Measurements from ENCODE around the gene ADM.

ADM gene

GRCh38 chr11:10302359-10302743 lies 2.5 kb upstream of the ADM start:
- Histone ChIP-seq H3K79me1 (ENCODE audit: low read length) (no peaks in the 10 kb centered on the region), H3K4me3 (ENCODE audit: low read length) (peak overlapping the region; percentile 4), H2BK5ac (ENCODE audit: low read length) (no peak overlapping the region), H2AK5ac (ENCODE audit: low read length) (no peak overlapping the region), H4K5ac (ENCODE audit: low read length) (no peak overlapping the region), H3K4me1 (ENCODE audit: control insufficient read depth, low read depth, low read length) (peaks cover 2% of the 10 kb centered on the region), H3K27ac (ENCODE audit: low read depth, low read length) (peak overlapping the region; percentile 34), H3K9ac (ENCODE audit: low read length) (peak overlapping the region; percentile 81), H3K36me3 (ENCODE audit: control insufficient read depth, insufficient read depth, low read length) (no peaks in the 10 kb centered on the region), H2BK15ac (replicated peaks; ENCODE audit: low read depth) (no peak overlapping the region), H3K4ac (ENCODE audit: low read depth, low read length) (no peak overlapping the region), H3K18ac (ENCODE audit: low read length) (peak overlapping the region; percentile 75), H3K56ac (ENCODE audit: low read length) (peak overlapping the region; percentile 92), H3K4me2 (ENCODE audit: low read length) (peak overlapping the region; percentile 91), H3K27me3 (ENCODE audit: insufficient read depth, low read length, poor library complexity) (no peaks in the 10 kb centered on the region), H2BK120ac (ENCODE audit: low read depth, low read length) (no peak overlapping the region), H3K79me2 (ENCODE audit: control insufficient read depth, insufficient read depth, low read length) (peaks cover 21% of the 10 kb centered on the region), H3K23ac (ENCODE audit: low read length) (peak overlapping the region; percentile 24), H4K8ac (ENCODE audit: low read depth, low read length) (no peak overlapping the region)
- peak; percentile 36 for DNase-seq
- WGBS (ENCODE audit: extremely low coverage, insufficient coverage, low lambda C conversion rate): no CpG with 5 or more reads among the region's 10 CpGs

GRCh38 chr11:10302744-10303557 lies 1.9 kb upstream of the ADM start:
- Histone ChIP-seq H2BK120ac (ENCODE audit: low read depth, low read length) (no peak overlapping the region), H3K9ac (ENCODE audit: low read length) (peak overlapping the region; percentile 81), H3K4ac (ENCODE audit: low read depth, low read length) (peak overlapping the region; percentile 73), H3K4me2 (ENCODE audit: low read length) (peak overlapping the region; percentile 91), H3K18ac (ENCODE audit: low read length) (peak overlapping the region; percentile 75), H3K79me1 (ENCODE audit: low read length) (no peaks in the 10 kb centered on the region), H2AK5ac (ENCODE audit: low read length) (no peak overlapping the region), H3K4me3 (ENCODE audit: low read length) (peak overlapping the region; percentile 4), H3K56ac (ENCODE audit: low read length) (peak overlapping the region; percentile 92), H2BK5ac (ENCODE audit: low read length) (peak overlapping the region; percentile 66), H3K27me3 (ENCODE audit: insufficient read depth, low read length, poor library complexity) (no peaks in the 10 kb centered on the region), H2BK15ac (replicated peaks; ENCODE audit: low read depth) (no peak overlapping the region), H3K36me3 (ENCODE audit: control insufficient read depth, insufficient read depth, low read length) (no peaks in the 10 kb centered on the region), H3K79me2 (ENCODE audit: control insufficient read depth, insufficient read depth, low read length) (peaks cover 21% of the 10 kb centered on the region), H4K8ac (ENCODE audit: low read depth, low read length) (no peak overlapping the region), H4K5ac (ENCODE audit: low read length) (no peak overlapping the region), H3K23ac (ENCODE audit: low read length) (peak overlapping the region; percentile 99), H3K27ac (ENCODE audit: low read depth, low read length) (peak overlapping the region; percentile 55), H3K4me1 (ENCODE audit: control insufficient read depth, low read depth, low read length) (peaks cover 2% of the 10 kb centered on the region)
- no CpG with 5 or more reads among the region's 56 CpGs for WGBS (ENCODE audit: extremely low coverage, insufficient coverage, low lambda C conversion rate)
- DNase-seq: peak; percentile 72

GRCh38 chr11:10303558-10304363 lies 1.1 kb upstream of the ADM start:
- peak overlapping the region; percentile 4 for H3K4me3 ChIP-seq (ENCODE audit: low read length)
- H2BK120ac ChIP-seq (ENCODE audit: low read depth, low read length): no peak overlapping the region
- H3K27ac ChIP-seq (ENCODE audit: low read depth, low read length): peak overlapping the region; percentile 55
- H3K27me3 ChIP-seq (ENCODE audit: insufficient read depth, low read length, poor library complexity): no peaks in the 10 kb centered on the region
- H3K4me2 ChIP-seq (ENCODE audit: low read length): peak overlapping the region; percentile 91
- no CpG with 5 or more reads among the region's 29 CpGs for WGBS (ENCODE audit: extremely low coverage, insufficient coverage, low lambda C conversion rate)
- H3K9ac ChIP-seq (ENCODE audit: low read length): peak overlapping the region; percentile 81
- peaks cover 7% of the 10 kb centered on the region for H3K4me1 ChIP-seq (ENCODE audit: control insufficient read depth, low read depth, low read length)
- H3K4ac ChIP-seq (ENCODE audit: low read depth, low read length): peak overlapping the region; percentile 73
- no peak overlapping the region for H2BK15ac ChIP-seq (replicated peaks; ENCODE audit: low read depth)
- peak; percentile 93 for DNase-seq
- H3K18ac ChIP-seq (ENCODE audit: low read length): peak overlapping the region; percentile 75
- H3K23ac ChIP-seq (ENCODE audit: low read length): peak overlapping the region; percentile 99
- no peaks in the 10 kb centered on the region for H3K36me3 ChIP-seq (ENCODE audit: control insufficient read depth, insufficient read depth, low read length)
- H3K79me1 ChIP-seq (ENCODE audit: low read length): no peaks in the 10 kb centered on the region
- H4K5ac ChIP-seq (ENCODE audit: low read length): no peak overlapping the region
- peak overlapping the region; percentile 92 for H3K56ac ChIP-seq (ENCODE audit: low read length)
- peaks cover 21% of the 10 kb centered on the region for H3K79me2 ChIP-seq (ENCODE audit: control insufficient read depth, insufficient read depth, low read length)
- no peak overlapping the region for H4K8ac ChIP-seq (ENCODE audit: low read depth, low read length)
- no peak overlapping the region for H2AK5ac ChIP-seq (ENCODE audit: low read length)
- H2BK5ac ChIP-seq (ENCODE audit: low read length): peak overlapping the region; percentile 66

GRCh38 chr11:10305262-10305963 lies 540 bp downstream of the ADM start:
- H2AK5ac ChIP-seq (ENCODE audit: low read length): no peak overlapping the region
- peaks cover 15% of the 10 kb centered on the region for H3K4me1 ChIP-seq (ENCODE audit: control insufficient read depth, low read depth, low read length)
- H3K4me3 ChIP-seq (ENCODE audit: low read length): peak overlapping the region; percentile 30
- no peak overlapping the region for H2BK120ac ChIP-seq (ENCODE audit: low read depth, low read length)
- H3K79me2 ChIP-seq (ENCODE audit: control insufficient read depth, insufficient read depth, low read length): peaks cover 21% of the 10 kb centered on the region
- DNase-seq: peak; percentile 59
- no peaks in the 10 kb centered on the region for H3K79me1 ChIP-seq (ENCODE audit: low read length)
- no CpG with 5 or more reads among the region's 51 CpGs for WGBS (ENCODE audit: extremely low coverage, insufficient coverage, low lambda C conversion rate)
- H3K18ac ChIP-seq (ENCODE audit: low read length): peak overlapping the region; percentile 82
- H2BK15ac ChIP-seq (replicated peaks; ENCODE audit: low read depth): no peak overlapping the region
- H3K4me2 ChIP-seq (ENCODE audit: low read length): peak overlapping the region; percentile 51
- H3K4ac ChIP-seq (ENCODE audit: low read depth, low read length): peak overlapping the region; percentile 18
- peak overlapping the region; percentile 7 for H3K23ac ChIP-seq (ENCODE audit: low read length)
- no peaks in the 10 kb centered on the region for H3K36me3 ChIP-seq (ENCODE audit: control insufficient read depth, insufficient read depth, low read length)
- H3K27me3 ChIP-seq (ENCODE audit: insufficient read depth, low read length, poor library complexity): no peaks in the 10 kb centered on the region
- H3K56ac ChIP-seq (ENCODE audit: low read length): peak overlapping the region; percentile 88
- peak overlapping the region; percentile 66 for H3K27ac ChIP-seq (ENCODE audit: low read depth, low read length)
- no peak overlapping the region for H4K8ac ChIP-seq (ENCODE audit: low read depth, low read length)
- peak overlapping the region; percentile 73 for H3K9ac ChIP-seq (ENCODE audit: low read length)
- peak overlapping the region; percentile 61 for H2BK5ac ChIP-seq (ENCODE audit: low read length)
- no peak overlapping the region for H4K5ac ChIP-seq (ENCODE audit: low read length)

- Histone ChIP-seq H3K27ac (ENCODE audit: low read depth, low read length) (peak overlapping the region; percentile 66), H3K4ac (ENCODE audit: low read depth, low read length) (no peak overlapping the region), H2BK120ac (ENCODE audit: low read depth, low read length) (no peak overlapping the region), H2BK15ac (replicated peaks; ENCODE audit: low read depth) (no peak overlapping the region), H3K9ac (ENCODE audit: low read length) (peak overlapping the region; percentile 73), H3K4me2 (ENCODE audit: low read length) (peak overlapping the region; percentile 51), H2AK5ac (ENCODE audit: low read length) (no peak overlapping the region), H3K18ac (ENCODE audit: low read length) (peak overlapping the region; percentile 82), H2BK5ac (ENCODE audit: low read length) (peak overlapping the region; percentile 61), H3K79me1 (ENCODE audit: low read length) (no peaks in the 10 kb centered on the region), H4K8ac (ENCODE audit: low read depth, low read length) (no peak overlapping the region), H3K56ac (ENCODE audit: low read length) (peak overlapping the region; percentile 88), H4K5ac (ENCODE audit: low read length) (no peak overlapping the region), H3K27me3 (ENCODE audit: insufficient read depth, low read length, poor library complexity) (no peaks in the 10 kb centered on the region), H3K36me3 (ENCODE audit: control insufficient read depth, insufficient read depth, low read length) (no peaks in the 10 kb centered on the region), H3K4me3 (ENCODE audit: low read length) (peak overlapping the region; percentile 30), H3K4me1 (ENCODE audit: control insufficient read depth, low read depth, low read length) (peaks cover 15% of the 10 kb centered on the region), H3K23ac (ENCODE audit: low read length) (peak overlapping the region; percentile 7), H3K79me2 (ENCODE audit: control insufficient read depth, insufficient read depth, low read length) (peaks cover 21% of the 10 kb centered on the region)
- peak; percentile 62 for DNase-seq
- WGBS (ENCODE audit: extremely low coverage, insufficient coverage, low lambda C conversion rate): no CpG with 5 or more reads among the region's 65 CpGs
Observed at GRCh38 chr11:10305964-10306918, 1.4 kb downstream of the ADM start.
